ENCODE results near the gene SDK2. TPM values are rescaled to one million over a fixed set of nuclear protein-coding genes. Genes with fewer than 3 reads are reported as not detected.
"Not testable (repeated sequence)": the region's sequence is repeated elsewhere in the genome, so short reads cannot be mapped to it uniquely, and the experiment has no call there.

SDK2 gene
- total RNA-seq, 1 donor from 2014 or later = 11.2 TPM

GRCh38 chr17:73371836-73372235 lies 272.4 kb downstream of the SDK2 start:
- Mint-ChIP-seq H3K4me1 (ENCODE audit: low read depth, unreplicated experiment) (peaks cover 11% of the 10 kb centered on the region), H3K27ac (ENCODE audit: unreplicated experiment) (no peak overlapping the region), H3K27me3 (ENCODE audit: low read depth, unreplicated experiment) (peaks cover 18% of the 10 kb centered on the region), H3K4me3 (ENCODE audit: unreplicated experiment) (no peak overlapping the region), H3K9me3 (ENCODE audit: unreplicated experiment) (no peaks in the 10 kb centered on the region), H3K36me3 (ENCODE audit: low read depth, unreplicated experiment) (peaks cover 4% of the 10 kb centered on the region)
- Histone ChIP-seq H3K4me2 (ENCODE audit: low read length) (peak overlapping the region; percentile 65), H3K9ac (ENCODE audit: low read length) (no peak overlapping the region), H3K27me3 (ENCODE audit: insufficient read depth, low read length) (peaks cover 2% of the 10 kb centered on the region), H3K9me3 (ENCODE audit: insufficient read depth, low read depth, low read length) (no peaks in the 10 kb centered on the region), H3K4me3 (ENCODE audit: insufficient read depth, low read depth, low read length) (no peak overlapping the region), H3K4me1 (ENCODE audit: insufficient read depth, low read length) (peaks cover 6% of the 10 kb centered on the region), H4K20me1 (ENCODE audit: insufficient read depth, low read length) (no peaks in the 10 kb centered on the region), H2AFZ (ENCODE audit: low read depth, low read length) (no peak overlapping the region), H3K79me2 (ENCODE audit: insufficient read depth, low read length) (no peaks in the 10 kb centered on the region), H3K36me3 (ENCODE audit: insufficient read depth, low read length) (no peaks in the 10 kb centered on the region), H3K27ac (ENCODE audit: low read depth, low read length) (no peak overlapping the region)
- TF ChIP-seq CTCF (IDR thresholded peaks at IDR 0.05; ENCODE audit: insufficient read depth, low read depth, low read length) = no peak
- no peak for TF ChIP-seq EZH2 (IDR thresholded peaks at IDR 0.05; ENCODE audit: insufficient read depth, low read length)
- FAIRE-seq (no peak), DNase-seq (ENCODE audit: low read depth) (no peak)

DNA sequence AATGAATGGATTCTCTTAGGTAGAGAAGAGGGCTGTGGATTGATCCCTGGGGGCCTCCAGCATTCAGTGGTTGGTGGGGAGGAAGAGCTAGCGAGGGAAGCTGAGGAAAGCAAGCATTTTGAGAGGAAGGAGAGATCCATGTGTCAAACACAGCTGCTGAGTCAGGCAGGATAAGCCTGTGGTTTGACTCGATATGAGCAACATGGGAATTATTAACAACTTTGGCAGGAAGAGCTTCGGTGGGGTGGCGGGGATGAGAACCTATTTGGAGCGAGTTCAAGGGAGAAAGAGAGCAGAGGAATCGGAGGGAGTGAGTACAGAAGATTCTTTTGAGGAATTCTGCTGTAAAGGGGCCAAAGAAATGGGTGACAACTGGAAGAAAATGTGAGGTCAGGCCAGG lies 273.0 kb downstream of the SDK2 start:
- H3K27me3 ChIP-seq (ENCODE audit: insufficient read depth, low read length) = peaks cover 2% of the 10 kb centered on the region
- H3K27ac Mint-ChIP-seq (ENCODE audit: unreplicated experiment) = peak overlapping the region; percentile 77
- H3K9ac ChIP-seq (ENCODE audit: low read length) = no peak overlapping the region
- peak overlapping the region; percentile 65 for H3K4me2 ChIP-seq (ENCODE audit: low read length)
- H3K4me1 ChIP-seq (ENCODE audit: insufficient read depth, low read length) = peaks cover 6% of the 10 kb centered on the region
- H3K4me3 Mint-ChIP-seq (ENCODE audit: unreplicated experiment) = peak overlapping the region; percentile 61
- no peaks in the 10 kb centered on the region for H3K9me3 Mint-ChIP-seq (ENCODE audit: unreplicated experiment)
- H3K9me3 ChIP-seq (ENCODE audit: insufficient read depth, low read depth, low read length) = no peaks in the 10 kb centered on the region
- H4K20me1 ChIP-seq (ENCODE audit: insufficient read depth, low read length) = no peaks in the 10 kb centered on the region
- peak; percentile 81 for FAIRE-seq
- peaks cover 19% of the 10 kb centered on the region for H3K27me3 Mint-ChIP-seq (ENCODE audit: low read depth, unreplicated experiment)
- H3K4me1 Mint-ChIP-seq (ENCODE audit: low read depth, unreplicated experiment) = peaks cover 11% of the 10 kb centered on the region
- no peak overlapping the region for H2AFZ ChIP-seq (ENCODE audit: low read depth, low read length)
- peak; percentile 89 for DNase-seq (ENCODE audit: low read depth)
- TF ChIP-seq EZH2 (IDR thresholded peaks at IDR 0.05; ENCODE audit: insufficient read depth, low read length) = no peak
- no peak for TF ChIP-seq CTCF (IDR thresholded peaks at IDR 0.05; ENCODE audit: insufficient read depth, low read depth, low read length)
- peak overlapping the region; percentile 32 for H3K27ac ChIP-seq (ENCODE audit: low read depth, low read length)
- no peak overlapping the region for H3K4me3 ChIP-seq (ENCODE audit: insufficient read depth, low read depth, low read length)
- no peaks in the 10 kb centered on the region for H3K36me3 ChIP-seq (ENCODE audit: insufficient read depth, low read length)
- H3K79me2 ChIP-seq (ENCODE audit: insufficient read depth, low read length) = no peaks in the 10 kb centered on the region
- peaks cover 2% of the 10 kb centered on the region for H3K36me3 Mint-ChIP-seq (ENCODE audit: low read depth, unreplicated experiment)

DNA sequence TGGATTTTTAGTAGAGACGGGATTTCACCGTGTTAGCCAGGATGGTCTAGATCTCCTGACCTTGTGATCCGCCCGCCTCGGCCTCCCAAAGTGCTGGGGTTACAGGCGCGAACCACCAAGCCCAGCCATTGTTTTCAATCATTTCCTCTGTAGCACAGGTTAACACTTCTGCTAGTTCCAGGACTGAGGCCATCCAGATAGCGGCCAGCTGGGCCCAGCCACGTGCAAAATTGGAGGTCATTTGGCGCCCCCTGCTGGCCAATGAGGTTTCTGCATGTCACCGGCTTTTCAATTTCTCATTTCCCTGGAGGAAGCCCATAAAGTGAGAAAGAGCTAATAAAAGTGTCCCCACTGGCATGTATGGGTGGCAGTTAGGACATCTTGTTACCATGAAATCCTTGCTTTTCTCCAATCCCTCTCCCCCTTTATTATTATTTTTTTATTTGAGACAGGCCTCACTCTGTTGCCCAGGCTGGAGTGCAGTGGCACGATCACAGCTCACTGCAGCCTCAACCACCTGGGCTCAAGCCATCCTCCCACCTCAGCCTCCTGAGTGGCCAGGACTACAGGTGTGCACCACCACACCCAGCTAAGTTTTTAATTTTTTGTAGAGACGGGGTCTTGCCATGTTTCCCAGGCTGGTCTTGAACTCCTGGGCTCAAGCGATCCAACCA lies 274.3 kb downstream of the SDK2 start:
- not testable (repeated sequence) for H3K27ac ChIP-seq (ENCODE audit: low read depth, low read length); FAIRE-seq; H3K36me3 ChIP-seq (ENCODE audit: insufficient read depth, low read length); H3K4me3 Mint-ChIP-seq (ENCODE audit: unreplicated experiment); H2AFZ ChIP-seq (ENCODE audit: low read depth, low read length); H3K36me3 Mint-ChIP-seq (ENCODE audit: low read depth, unreplicated experiment); H3K9ac ChIP-seq (ENCODE audit: low read length); H4K20me1 ChIP-seq (ENCODE audit: insufficient read depth, low read length); H3K79me2 ChIP-seq (ENCODE audit: insufficient read depth, low read length); H3K9me3 Mint-ChIP-seq (ENCODE audit: unreplicated experiment); H3K27me3 ChIP-seq (ENCODE audit: insufficient read depth, low read length); H3K27ac Mint-ChIP-seq (ENCODE audit: unreplicated experiment); H3K4me3 ChIP-seq (ENCODE audit: insufficient read depth, low read depth, low read length); H3K4me2 ChIP-seq (ENCODE audit: low read length); H3K9me3 ChIP-seq (ENCODE audit: insufficient read depth, low read depth, low read length)
- peaks cover 26% of the 10 kb centered on the region for H3K27me3 Mint-ChIP-seq (ENCODE audit: low read depth, unreplicated experiment)
- H3K4me1 ChIP-seq (ENCODE audit: insufficient read depth, low read length) = peaks cover 16% of the 10 kb centered on the region
- H3K4me1 Mint-ChIP-seq (ENCODE audit: low read depth, unreplicated experiment) = peaks cover 11% of the 10 kb centered on the region
- DNase-seq (ENCODE audit: low read depth) = peak; percentile 18
- peak; percentile 81 for TF ChIP-seq CTCF (IDR thresholded peaks at IDR 0.05; ENCODE audit: insufficient read depth, low read depth, low read length)
